Glutamatergic neuron (in vitro differentiated cells): Measurements from ENCODE around the gene DHRS3. TPM values are rescaled to one million over a fixed set of nuclear protein-coding genes. Genes with fewer than 3 reads are reported as not detected.

Source experiments
- DNase-seq: peaks from one replicate; pipeline ENCODE4 v3.0.0; 2022
- H3K27ac Mint-ChIP-seq: one replicate; pipeline ENCODE4 v1.8.0; 2020; ENCODE audit warnings: mild to moderate bottlenecking, mixed read lengths, inconsistent platforms; ENCODE audit not compliant: unreplicated experiment
- H3K27me3 Mint-ChIP-seq: one replicate; pipeline ENCODE4 v1.8.0; 2020; ENCODE audit warnings: mild to moderate bottlenecking, moderate library complexity, mixed read lengths, inconsistent platforms; ENCODE audit not compliant: unreplicated experiment
- H3K36me3 Mint-ChIP-seq: one replicate; pipeline ENCODE4 v1.8.0; 2020; ENCODE audit warnings: mild to moderate bottlenecking, mixed read lengths, inconsistent platforms; ENCODE audit not compliant: unreplicated experiment
- H3K4me1 Mint-ChIP-seq: one replicate; pipeline ENCODE4 v1.8.0; 2020; ENCODE audit warnings: mild to moderate bottlenecking, low read depth, mixed read lengths, inconsistent platforms; ENCODE audit not compliant: unreplicated experiment
- H3K4me3 Mint-ChIP-seq: one replicate; pipeline ENCODE4 v1.8.0; 2020; ENCODE audit warnings: mild to moderate bottlenecking, mixed read lengths, inconsistent platforms; ENCODE audit not compliant: unreplicated experiment
- H3K9me3 Mint-ChIP-seq: one replicate; pipeline ENCODE4 v1.8.0; 2020; ENCODE audit warnings: mild to moderate bottlenecking, moderate library complexity, mixed read lengths, inconsistent platforms; ENCODE audit not compliant: unreplicated experiment
- long read RNA-seq: library from polyadenylated mRNA; unstranded; transcript quantifications from one replicate; pipeline ENCODE4 v2.0.0, GENCODE V29; 2020; ENCODE audit not compliant: unreplicated experiment
- total RNA-seq: library from RNA; stranded (reverse); fragmentation: NEBNext Ultra II Directional; extraction: Animal tissue kit (Norgen Biotek cat#: 25700); gene quantifications from one replicate; pipeline ENCODE4 v1.2.1, GENCODE V29; 2021; ENCODE audit not compliant: unreplicated experiment
- TF ChIP-seq, protein P1 (sequence below): fragments of 200-600 bp; sonication (generic); IDR thresholded peaks from one replicate; pipeline ENCODE4 v1.5.0; 2021; ENCODE audit not compliant: partially characterized antibody, unreplicated experiment

The DHRS3 gene
- total RNA-seq: not detected
- long read RNA-seq: 0 reads

DNA sequence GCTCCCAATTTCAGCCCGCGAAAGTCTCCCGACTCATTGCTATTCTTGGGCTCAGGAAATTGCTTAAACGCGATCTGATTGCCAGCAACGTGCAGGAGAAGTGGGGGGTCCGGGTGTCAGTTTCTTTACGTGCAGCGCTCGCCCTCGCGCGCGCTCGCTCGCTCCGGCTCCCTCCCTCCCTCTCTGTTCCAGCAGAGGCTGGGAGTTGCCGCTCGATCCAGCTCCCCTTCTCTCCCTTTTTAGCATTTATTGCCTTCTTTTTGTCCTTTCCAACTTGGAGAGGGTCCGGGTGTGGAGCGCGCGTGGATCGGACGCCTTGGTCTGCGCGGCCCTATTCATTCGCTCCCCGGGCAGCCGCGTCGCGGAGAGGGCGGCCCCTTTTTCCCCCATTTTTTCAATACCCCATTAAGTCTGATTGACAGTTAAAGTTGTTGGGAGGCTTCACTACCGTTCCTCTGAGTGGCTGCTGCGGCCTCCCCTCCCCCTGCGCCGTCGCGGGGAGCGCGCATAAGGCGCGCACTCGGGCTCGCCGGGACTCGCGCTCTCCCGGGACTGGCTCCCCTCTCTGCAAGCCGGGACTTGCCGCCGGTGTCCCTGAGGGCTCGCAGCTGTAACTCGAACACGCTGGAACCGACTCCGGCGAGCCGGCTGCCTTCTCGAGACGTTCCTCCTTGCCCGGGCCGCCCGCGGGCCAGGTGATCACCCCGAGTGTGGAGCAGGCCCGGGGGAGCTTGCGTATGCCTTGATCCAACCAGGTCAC lies at the start of gene DHRS3:
DHRS3 (minus strand) TSS at position 310 of the 760 bp plus-strand sequence. CDS start 862 bp downstream, outside the sequence.
- peak; percentile 54 for DNase-seq
- Mint-ChIP-seq H3K27ac (no peak within 1 kb of the TSS), H3K4me1 (peaks cover 3% of the 10 kb centered on the region), H3K27me3 (peaks cover 11% of the 10 kb centered on the region), H3K4me3 (peak within 1 kb of the TSS; percentile 93), H3K36me3 (no peaks in the 10 kb centered on the region), H3K9me3 (peaks cover 3% of the 10 kb centered on the region)
- TF ChIP-seq, protein P1, sequence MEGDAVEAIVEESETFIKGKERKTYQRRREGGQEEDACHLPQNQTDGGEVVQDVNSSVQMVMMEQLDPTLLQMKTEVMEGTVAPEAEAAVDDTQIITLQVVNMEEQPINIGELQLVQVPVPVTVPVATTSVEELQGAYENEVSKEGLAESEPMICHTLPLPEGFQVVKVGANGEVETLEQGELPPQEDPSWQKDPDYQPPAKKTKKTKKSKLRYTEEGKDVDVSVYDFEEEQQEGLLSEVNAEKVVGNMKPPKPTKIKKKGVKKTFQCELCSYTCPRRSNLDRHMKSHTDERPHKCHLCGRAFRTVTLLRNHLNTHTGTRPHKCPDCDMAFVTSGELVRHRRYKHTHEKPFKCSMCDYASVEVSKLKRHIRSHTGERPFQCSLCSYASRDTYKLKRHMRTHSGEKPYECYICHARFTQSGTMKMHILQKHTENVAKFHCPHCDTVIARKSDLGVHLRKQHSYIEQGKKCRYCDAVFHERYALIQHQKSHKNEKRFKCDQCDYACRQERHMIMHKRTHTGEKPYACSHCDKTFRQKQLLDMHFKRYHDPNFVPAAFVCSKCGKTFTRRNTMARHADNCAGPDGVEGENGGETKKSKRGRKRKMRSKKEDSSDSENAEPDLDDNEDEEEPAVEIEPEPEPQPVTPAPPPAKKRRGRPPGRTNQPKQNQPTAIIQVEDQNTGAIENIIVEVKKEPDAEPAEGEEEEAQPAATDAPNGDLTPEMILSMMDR: no peak

GRCh38 chr1:12666141-12666735 lies 48.2 kb upstream of the DHRS3 start:
- Mint-ChIP-seq H3K27ac (no peak overlapping the region), H3K36me3 (no peaks in the 10 kb centered on the region), H3K4me3 (no peak overlapping the region), H3K27me3 (no peaks in the 10 kb centered on the region), H3K9me3 (no peaks in the 10 kb centered on the region), H3K4me1 (peaks cover 2% of the 10 kb centered on the region)
- no peak for DNase-seq
- TF ChIP-seq, protein P1: no peak

- Mint-ChIP-seq H3K27me3 (no peaks in the 10 kb centered on the region), H3K36me3 (no peaks in the 10 kb centered on the region), H3K27ac (no peak overlapping the region), H3K4me1 (peaks cover 2% of the 10 kb centered on the region), H3K9me3 (no peaks in the 10 kb centered on the region), H3K4me3 (no peak overlapping the region)
- DNase-seq: no peak
- TF ChIP-seq, protein P1: no peak
These were observed 47.5 kb upstream of the DHRS3 start for GRCh38 chr1:12665511-12665910.

GRCh38 chr1:12662556-12662955 lies 44.5 kb upstream of the DHRS3 start:
- no peak overlapping the region for H3K4me3 Mint-ChIP-seq
- H3K4me1 Mint-ChIP-seq: peaks cover 2% of the 10 kb centered on the region

More at GRCh38 chr1:12662556-12662955, 44.5 kb upstream of the DHRS3 start:
- Mint-ChIP-seq H3K36me3 (no peaks in the 10 kb centered on the region), H3K27ac (no peak overlapping the region), H3K9me3 (no peaks in the 10 kb centered on the region), H3K27me3 (no peaks in the 10 kb centered on the region)
- TF ChIP-seq, protein P1: no peak
- DNase-seq: no peak
